Upper lobe of right lung (tissue), 1 donor: ENCODE results near the gene CCDC38. TPM values are rescaled to one million over a fixed set of nuclear protein-coding genes. Genes with fewer than 3 reads are reported as not detected.
A peak's percentile ranks its signal among the peaks of the same experiment; 100 is the strongest.

Experiments
- ATAC-seq: fragments of 200-7000 bp; cut with Tn5 transposase; one replicate; pipeline ENCODE4 v1.9.1; 2020; ENCODE audit warnings: mild to moderate bottlenecking, moderate library complexity
- DNase-seq: peaks from one replicate; pipeline ENCODE4 v3.0.0-alpha.2; 2020
- H3K27ac ChIP-seq: fragments of 200-600 bp; one replicate; pipeline ENCODE4 v1.8.0; 2022
- H3K27me3 ChIP-seq: fragments of 200-600 bp; one replicate; pipeline ENCODE4 v1.8.0; 2022; ENCODE audit warnings: mild to moderate bottlenecking
- H3K36me3 ChIP-seq: fragments of 200-600 bp; one replicate; pipeline ENCODE4 v1.8.0; 2022
- H3K4me1 ChIP-seq: fragments of 200-600 bp; one replicate; pipeline ENCODE4 v1.8.0; 2022
- H3K4me3 ChIP-seq: fragments of 200-600 bp; one replicate; pipeline ENCODE4 v1.8.0; 2022; ENCODE audit warnings: mild to moderate bottlenecking
- H3K9me3 ChIP-seq: fragments of 200-600 bp; one replicate; pipeline ENCODE4 v1.8.0; 2022
- intact Hi-C: fragments of 100-400 bp; cut with DNase I; formaldehyde crosslinking; loops from one replicate; pipeline ENCODE4 v1.11.0; 2022
- total RNA-seq: library from RNA; stranded (reverse); fragmentation: NEBNext Ultra II Directional; extraction: Animal tissue kit (Norgen Biotek cat#: 25700); gene quantifications from one replicate; pipeline ENCODE4 v1.2.1, GENCODE V29; 2021
- TF ChIP-seq, protein P1 (sequence below): fragments of 200-600 bp; IDR thresholded peaks from one replicate; pipeline ENCODE4 v1.8.0; 2022; ENCODE audit warnings: antibody characterized with exemption
- donor health status: DM: no; HTN: yes; CAD: no; lungs with severe emphysema.

The CCDC38 gene
- total RNA-seq, 1 donor from 2014 or later = not detected

DNA sequence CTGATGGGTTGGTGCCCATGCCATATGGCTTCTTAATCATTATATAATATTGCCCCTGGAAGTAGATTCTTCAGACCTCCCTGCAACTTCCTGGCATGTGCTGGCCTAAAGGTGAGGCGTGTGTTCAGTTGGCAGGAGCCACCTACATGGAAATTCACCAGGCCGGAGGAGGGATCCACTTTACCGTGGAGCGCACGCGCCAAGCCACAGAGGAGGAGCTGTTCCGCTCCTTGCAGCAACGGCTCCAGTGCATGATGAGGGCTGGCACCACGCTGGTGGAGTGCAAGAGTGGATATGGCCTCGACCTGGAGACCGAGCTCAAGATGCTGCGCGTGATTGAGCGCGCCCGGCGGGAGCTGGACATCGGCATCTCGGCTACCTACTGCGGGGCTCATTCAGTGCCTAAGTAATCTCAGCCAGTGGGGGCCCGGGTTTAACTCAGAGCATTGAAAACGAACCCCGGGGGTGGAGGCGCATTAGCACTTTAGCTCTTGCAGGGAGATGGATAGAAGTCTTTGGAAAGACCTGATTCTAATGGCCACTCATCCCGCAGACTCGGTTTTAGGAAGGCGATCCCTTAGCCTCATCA is 14.2 kb upstream of the CCDC38 start:
- TF ChIP-seq, protein P1, sequence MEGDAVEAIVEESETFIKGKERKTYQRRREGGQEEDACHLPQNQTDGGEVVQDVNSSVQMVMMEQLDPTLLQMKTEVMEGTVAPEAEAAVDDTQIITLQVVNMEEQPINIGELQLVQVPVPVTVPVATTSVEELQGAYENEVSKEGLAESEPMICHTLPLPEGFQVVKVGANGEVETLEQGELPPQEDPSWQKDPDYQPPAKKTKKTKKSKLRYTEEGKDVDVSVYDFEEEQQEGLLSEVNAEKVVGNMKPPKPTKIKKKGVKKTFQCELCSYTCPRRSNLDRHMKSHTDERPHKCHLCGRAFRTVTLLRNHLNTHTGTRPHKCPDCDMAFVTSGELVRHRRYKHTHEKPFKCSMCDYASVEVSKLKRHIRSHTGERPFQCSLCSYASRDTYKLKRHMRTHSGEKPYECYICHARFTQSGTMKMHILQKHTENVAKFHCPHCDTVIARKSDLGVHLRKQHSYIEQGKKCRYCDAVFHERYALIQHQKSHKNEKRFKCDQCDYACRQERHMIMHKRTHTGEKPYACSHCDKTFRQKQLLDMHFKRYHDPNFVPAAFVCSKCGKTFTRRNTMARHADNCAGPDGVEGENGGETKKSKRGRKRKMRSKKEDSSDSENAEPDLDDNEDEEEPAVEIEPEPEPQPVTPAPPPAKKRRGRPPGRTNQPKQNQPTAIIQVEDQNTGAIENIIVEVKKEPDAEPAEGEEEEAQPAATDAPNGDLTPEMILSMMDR = no peak
- Histone ChIP-seq H3K9me3 (no peaks in the 10 kb centered on the region), H3K4me3 (no peak overlapping the region), H3K36me3 (no peaks in the 10 kb centered on the region), H3K4me1 (no peaks in the 10 kb centered on the region), H3K27ac (no peak overlapping the region), H3K27me3 (no peaks in the 10 kb centered on the region)
- no peak for DNase-seq
- ATAC-seq = peak; percentile 13
- intact Hi-C loops = no loop called here

DNA sequence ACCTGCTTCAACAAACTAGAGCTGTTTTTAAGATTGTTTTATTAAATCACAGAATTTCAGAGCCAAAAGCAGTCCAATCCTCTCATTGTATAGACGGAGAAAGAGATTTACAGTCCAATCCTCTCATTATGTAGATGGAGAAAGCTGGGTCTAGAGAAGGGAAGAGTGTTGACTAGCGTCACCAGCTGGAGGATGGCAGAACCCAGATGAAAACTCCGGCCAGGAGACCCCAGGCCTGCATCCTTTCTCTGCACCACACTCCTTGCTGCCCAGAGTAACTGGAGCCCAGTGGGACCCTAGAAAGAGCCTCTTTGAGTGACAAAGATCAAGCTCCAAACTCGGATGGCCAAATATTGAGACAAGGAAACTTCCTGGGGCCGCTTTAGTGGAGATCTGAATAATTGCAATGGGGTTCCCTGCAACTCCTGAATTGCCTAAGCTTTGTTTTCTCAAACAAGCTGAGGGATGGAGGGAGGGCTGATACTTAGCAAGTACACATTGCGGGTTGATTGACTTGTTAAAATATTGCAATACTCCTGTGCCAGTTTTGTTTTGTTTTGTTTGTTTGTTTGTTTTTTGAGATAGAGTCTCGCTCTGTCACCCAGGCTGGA is 13.2 kb upstream of the CCDC38 start:
- Histone ChIP-seq H3K27me3 (no peaks in the 10 kb centered on the region), H3K36me3 (no peaks in the 10 kb centered on the region), H3K27ac (no peak overlapping the region), H3K9me3 (no peaks in the 10 kb centered on the region), H3K4me1 (no peaks in the 10 kb centered on the region), H3K4me3 (no peak overlapping the region)
- DNase-seq (no peak), ATAC-seq (no peak)
- intact Hi-C loops = no loop called here
- TF ChIP-seq, protein P1 = no peak

DNA sequence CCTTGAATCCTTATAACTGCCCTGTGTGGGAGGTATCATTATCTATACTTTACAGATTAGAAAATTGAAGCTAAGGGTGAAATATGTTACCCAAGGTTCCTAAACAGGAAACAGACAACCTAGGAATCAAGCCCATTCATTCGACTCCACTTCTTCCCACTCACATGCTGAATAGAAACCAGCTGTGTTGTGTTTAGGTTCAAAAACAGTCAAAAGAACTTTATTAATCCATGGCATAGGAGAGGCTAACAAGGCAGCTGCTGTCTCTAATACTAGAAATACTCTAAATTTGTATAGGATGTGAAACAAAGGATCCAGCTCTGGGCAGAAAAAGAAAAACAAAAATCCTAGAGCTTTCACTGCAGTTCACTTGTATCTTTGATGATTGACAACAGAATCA is 10.6 kb upstream of the CCDC38 start:
- TF ChIP-seq, protein P1 = no peak
- H3K9me3 ChIP-seq = no peaks in the 10 kb centered on the region
- intact Hi-C loops = no loop called here
- H3K4me1 ChIP-seq = no peaks in the 10 kb centered on the region
- no peaks in the 10 kb centered on the region for H3K36me3 ChIP-seq
- H3K4me3 ChIP-seq = no peak overlapping the region
- H3K27me3 ChIP-seq = no peaks in the 10 kb centered on the region
- no peak overlapping the region for H3K27ac ChIP-seq
- DNase-seq (no peak), ATAC-seq (no peak)

DNA sequence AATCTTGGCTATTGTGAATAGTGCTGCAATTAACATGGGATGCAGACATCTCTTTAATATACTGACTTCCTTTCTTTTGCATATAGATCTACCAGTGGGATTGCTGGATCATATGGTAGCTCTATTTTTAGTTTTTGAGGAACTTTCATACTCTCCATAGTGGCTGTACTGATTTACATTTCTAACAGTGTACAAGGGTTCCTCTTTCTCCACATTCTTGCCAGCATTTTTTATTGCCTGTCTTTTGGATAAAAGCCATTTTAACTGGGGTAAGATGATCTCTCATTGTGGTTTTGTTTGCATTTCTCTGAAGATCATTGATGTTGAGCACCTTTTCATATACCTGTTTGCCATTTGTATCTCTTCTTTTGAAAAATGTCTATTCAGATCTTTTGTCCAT is 9.1 kb upstream of the CCDC38 start:
- H3K4me3 ChIP-seq = no peak overlapping the region
- intact Hi-C loops = no loop called here
- ATAC-seq (peak; percentile 63), DNase-seq (no peak)
- no peaks in the 10 kb centered on the region for H3K4me1 ChIP-seq
- H3K27me3 ChIP-seq = no peaks in the 10 kb centered on the region
- H3K36me3 ChIP-seq = no peaks in the 10 kb centered on the region
- TF ChIP-seq, protein P1 = no peak
- H3K9me3 ChIP-seq = no peaks in the 10 kb centered on the region
- H3K27ac ChIP-seq = no peak overlapping the region

DNA sequence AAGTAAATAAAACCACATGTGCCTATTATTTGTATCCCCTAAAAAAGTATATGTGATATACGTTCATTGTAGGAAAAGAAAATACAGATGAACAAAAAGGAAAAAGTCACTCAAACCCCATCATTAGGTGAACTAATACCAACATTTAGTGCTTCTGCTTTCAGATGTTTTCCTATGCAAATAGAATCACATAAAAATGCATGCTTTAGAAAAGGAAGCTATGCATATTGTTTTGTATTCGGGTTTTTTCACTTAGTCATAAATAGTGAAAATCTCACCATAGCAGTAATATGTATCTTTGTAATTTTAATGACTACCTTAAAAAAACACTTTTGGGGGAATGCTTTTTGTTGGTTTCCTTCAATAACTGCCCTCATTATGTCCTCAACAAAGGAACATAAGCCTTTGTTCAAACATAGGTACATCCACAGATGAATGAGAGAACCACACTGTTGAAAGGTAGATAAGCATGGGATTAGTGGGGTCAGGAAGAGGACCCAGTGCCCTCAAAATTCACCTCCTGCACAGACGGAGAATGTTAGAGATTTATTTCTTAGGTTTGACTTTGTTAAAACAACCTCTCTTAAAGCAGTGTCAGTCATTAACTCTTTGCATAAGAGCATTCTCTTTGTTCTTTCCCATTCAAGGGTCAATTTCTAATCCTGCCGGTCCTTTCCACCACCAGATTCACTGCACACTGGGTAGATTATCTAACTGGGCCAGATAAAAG is 7.2 kb upstream of the CCDC38 start:
- Histone ChIP-seq H3K4me3 (no peak overlapping the region), H3K27me3 (no peaks in the 10 kb centered on the region), H3K4me1 (no peaks in the 10 kb centered on the region), H3K36me3 (no peaks in the 10 kb centered on the region), H3K9me3 (no peaks in the 10 kb centered on the region), H3K27ac (no peak overlapping the region)
- no peak for ATAC-seq
- intact Hi-C loops = no loop called here
- TF ChIP-seq, protein P1 = no peak
- no peak for DNase-seq
